ENCODE data around the gene RAB1A.

- TF ChIP-seq TCF7L2 (IDR thresholded peaks at IDR 0.05; ENCODE audit: low read depth, low read length), result no peak
- TF ChIP-seq POLR2AphosphoS5 (IDR thresholded peaks at IDR 0.05; ENCODE audit: low read depth, low read length), result no peak
- TF ChIP-seq, protein P1, sequence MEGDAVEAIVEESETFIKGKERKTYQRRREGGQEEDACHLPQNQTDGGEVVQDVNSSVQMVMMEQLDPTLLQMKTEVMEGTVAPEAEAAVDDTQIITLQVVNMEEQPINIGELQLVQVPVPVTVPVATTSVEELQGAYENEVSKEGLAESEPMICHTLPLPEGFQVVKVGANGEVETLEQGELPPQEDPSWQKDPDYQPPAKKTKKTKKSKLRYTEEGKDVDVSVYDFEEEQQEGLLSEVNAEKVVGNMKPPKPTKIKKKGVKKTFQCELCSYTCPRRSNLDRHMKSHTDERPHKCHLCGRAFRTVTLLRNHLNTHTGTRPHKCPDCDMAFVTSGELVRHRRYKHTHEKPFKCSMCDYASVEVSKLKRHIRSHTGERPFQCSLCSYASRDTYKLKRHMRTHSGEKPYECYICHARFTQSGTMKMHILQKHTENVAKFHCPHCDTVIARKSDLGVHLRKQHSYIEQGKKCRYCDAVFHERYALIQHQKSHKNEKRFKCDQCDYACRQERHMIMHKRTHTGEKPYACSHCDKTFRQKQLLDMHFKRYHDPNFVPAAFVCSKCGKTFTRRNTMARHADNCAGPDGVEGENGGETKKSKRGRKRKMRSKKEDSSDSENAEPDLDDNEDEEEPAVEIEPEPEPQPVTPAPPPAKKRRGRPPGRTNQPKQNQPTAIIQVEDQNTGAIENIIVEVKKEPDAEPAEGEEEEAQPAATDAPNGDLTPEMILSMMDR (IDR thresholded peaks at IDR 0.05), result no peak
- no peak for TF ChIP-seq REST (IDR thresholded peaks at IDR 0.05; ENCODE audit: insufficient read depth in 1 of 2, low read depth in 2 of 2, low read length in 1 of 2)
These were observed 28.8 kb downstream of the RAB1A start for GRCh38 chr2:65101071-65101470.

Measured in Panc1 (cell line).